HepG2 (cell line): ENCODE results near the gene ABHD2. TPM values are rescaled to one million over a fixed set of nuclear protein-coding genes. Genes with fewer than 3 reads are reported as not detected.

Experiments
- CCDC6 ChIP-seq: sonication (generic); formaldehyde crosslinking; IDR thresholded peaks from 2 replicates; pipeline ENCODE4 v1.8.1; 2022; ENCODE audit warnings: mild to moderate bottlenecking, missing genetic modification reagents, moderate library complexity
- HOXD1 ChIP-seq: sonication (generic); formaldehyde crosslinking; IDR thresholded peaks from 2 replicates; pipeline ENCODE4 v1.5.0; 2020; ENCODE audit warnings: missing genetic modification reagents
- ISL2 ChIP-seq: sonication (generic); formaldehyde crosslinking; IDR thresholded peaks from 2 replicates; pipeline ENCODE4 v1.5.0; 2020; ENCODE audit warnings: missing genetic modification reagents
- RBM22 ChIP-seq: fragments of 200-400 bp; formaldehyde crosslinking; optimal IDR thresholded peaks from 2 replicates; pipeline ENCODE3; 2017; ENCODE audit warnings: mild to moderate bottlenecking, low read length, moderate library complexity
- RFX5 ChIP-seq: IDR thresholded peaks from 2 replicates; pipeline ENCODE4 v1.6.1; 2011; ENCODE audit warnings: low read depth, low read length, improper control_type of control experiment
- SOX13 ChIP-seq, 3 experiments: fragments of 450-650 bp in 1 of 3; sonication (generic) in 1 of 3; formaldehyde crosslinking in 1 of 3; IDR thresholded peaks in 2 of 3; conservative IDR thresholded peaks in 1 of 3; 2 replicates each; pipeline versions ENCODE4 v1.5.0 to v1.6.1; 2016 to 2020; ENCODE audit warnings: antibody characterized with exemption in 1 of 3, mild to moderate bottlenecking in 1 of 3, missing compliant biosample characterization in 1 of 3, missing genetic modification reagents in 1 of 3, moderate library complexity in 1 of 3
- SP1 ChIP-seq, 2 experiments: fragments of 450-650 bp in 1 of 2; sonication (generic) in 1 of 2; formaldehyde crosslinking in 1 of 2; IDR thresholded peaks; 2 replicates each; pipeline versions ENCODE4 v1.4.0 to v1.6.1; 2016 to 2020; ENCODE audit warnings: missing genetic modification reagents in 1 of 2
- SRSF1 ChIP-seq: fragments of 200-400 bp; formaldehyde crosslinking; optimal IDR thresholded peaks from 2 replicates; pipeline ENCODE3; 2017; ENCODE audit warnings: mild to moderate bottlenecking, low read depth, low read length, moderate library complexity
- TOE1 ChIP-seq: sonication (generic); formaldehyde crosslinking; IDR thresholded peaks from 2 replicates; pipeline ENCODE4 v1.4.0; 2020; ENCODE audit warnings: mild to moderate bottlenecking, missing genetic modification reagents
- ZFP36 ChIP-seq: fragments of 150-350 bp; IDR thresholded peaks from 2 replicates; pipeline ENCODE4 v1.6.1; 2018; ENCODE audit warnings: borderline replicate concordance, low read length, low read depth; ENCODE audit not compliant: partially characterized antibody
- ZFP36L2 ChIP-seq: sonication (generic); formaldehyde crosslinking; IDR thresholded peaks from 2 replicates; pipeline ENCODE4 v1.4.0; 2020; ENCODE audit warnings: missing genetic modification reagents
- ZFY ChIP-seq: sonication (generic); formaldehyde crosslinking; IDR thresholded peaks from 2 replicates; pipeline ENCODE4 v1.4.0; 2020; ENCODE audit warnings: missing genetic modification reagents
- ZNF230 ChIP-seq: sonication (generic); formaldehyde crosslinking; IDR thresholded peaks from 2 replicates; pipeline ENCODE4 v1.4.0; 2020; ENCODE audit warnings: mild to moderate bottlenecking, missing genetic modification reagents
- ZNF383 ChIP-seq: sonication (generic); formaldehyde crosslinking; IDR thresholded peaks from 2 replicates; pipeline ENCODE4 v1.4.0; 2020; ENCODE audit warnings: missing genetic modification reagents, mild to moderate bottlenecking, borderline replicate concordance
- ZNF501 ChIP-seq: sonication (generic); formaldehyde crosslinking; IDR thresholded peaks from 2 replicates; pipeline ENCODE4 v1.5.1; 2020; ENCODE audit warnings: mild to moderate bottlenecking, moderate library complexity, missing genetic modification reagents
- ZNF737 ChIP-seq: sonication (generic); formaldehyde crosslinking; IDR thresholded peaks from 2 replicates; pipeline ENCODE4 v1.5.0; 2020; ENCODE audit warnings: missing genetic modification reagents, mild to moderate bottlenecking, borderline replicate concordance
- ZSCAN22 ChIP-seq: sonication (generic); formaldehyde crosslinking; IDR thresholded peaks from 2 replicates; pipeline ENCODE4 v1.4.0; 2020; ENCODE audit warnings: mild to moderate bottlenecking, missing genetic modification reagents
- polyA plus RNA-seq, 8 experiments: library from polyadenylated mRNA; depleted of rRNA in 3 of 8; stranded (reverse) in 7 of 8; unstranded in 1 of 8; fragments of >200 nt; fragmentation: Illumina TruSeq in 4 of 8; extraction: Trizol in 4 of 8; gene quantifications; 2 replicates each; pipeline versions ENCODE4 v1.2.1 to v1.2.3, GENCODE V29; 2011 to 2016; ENCODE audit warnings: low read depth in 4 of 8, missing spikeins in 1 of 8, mixed read lengths in 1 of 8; ENCODE audit not compliant: insufficient read depth in 1 of 8
- total RNA-seq, 5 experiments: library from RNA; depleted of rRNA; stranded (reverse); fragments of >200 nt; fragmentation: Illumina TruSeq; extraction: Trizol; gene quantifications; 2 replicates each; pipeline ENCODE4 v1.2.3, GENCODE V29; 2016; ENCODE audit warnings: low read depth in 1 of 5
- TF ChIP-seq, protein P1 (sequence below): sonication (generic); formaldehyde crosslinking; IDR thresholded peaks from 2 replicates; pipeline ENCODE4 v1.8.0; 2022; ENCODE audit warnings: missing genetic modification reagents, mild to moderate bottlenecking, borderline replicate concordance
- TF ChIP-seq, protein P2 (sequence below), 2 experiments: sonication (generic) in 1 of 2; formaldehyde crosslinking in 1 of 2; IDR thresholded peaks; 2 replicates each; pipeline versions ENCODE4 v1.4.0 to v1.6.1; 2016 to 2020; ENCODE audit warnings: borderline replicate concordance in 1 of 2, low read depth in 1 of 2, mild to moderate bottlenecking in 1 of 2, missing genetic modification reagents in 1 of 2
- TF ChIP-seq, protein P3 (sequence below): sonication (generic); formaldehyde crosslinking; IDR thresholded peaks from 2 replicates; pipeline ENCODE4 v1.8.0; 2022; ENCODE audit warnings: missing genetic modification reagents, mild to moderate bottlenecking, inconsistent platforms, borderline replicate concordance

The ABHD2 gene
- total and polyA plus RNA-seq, 2 of the 13 experiments (the other 11 are each of a cell fraction or from before 2014, with no cell fraction given): 14.8 to 22.4 TPM

DNA sequence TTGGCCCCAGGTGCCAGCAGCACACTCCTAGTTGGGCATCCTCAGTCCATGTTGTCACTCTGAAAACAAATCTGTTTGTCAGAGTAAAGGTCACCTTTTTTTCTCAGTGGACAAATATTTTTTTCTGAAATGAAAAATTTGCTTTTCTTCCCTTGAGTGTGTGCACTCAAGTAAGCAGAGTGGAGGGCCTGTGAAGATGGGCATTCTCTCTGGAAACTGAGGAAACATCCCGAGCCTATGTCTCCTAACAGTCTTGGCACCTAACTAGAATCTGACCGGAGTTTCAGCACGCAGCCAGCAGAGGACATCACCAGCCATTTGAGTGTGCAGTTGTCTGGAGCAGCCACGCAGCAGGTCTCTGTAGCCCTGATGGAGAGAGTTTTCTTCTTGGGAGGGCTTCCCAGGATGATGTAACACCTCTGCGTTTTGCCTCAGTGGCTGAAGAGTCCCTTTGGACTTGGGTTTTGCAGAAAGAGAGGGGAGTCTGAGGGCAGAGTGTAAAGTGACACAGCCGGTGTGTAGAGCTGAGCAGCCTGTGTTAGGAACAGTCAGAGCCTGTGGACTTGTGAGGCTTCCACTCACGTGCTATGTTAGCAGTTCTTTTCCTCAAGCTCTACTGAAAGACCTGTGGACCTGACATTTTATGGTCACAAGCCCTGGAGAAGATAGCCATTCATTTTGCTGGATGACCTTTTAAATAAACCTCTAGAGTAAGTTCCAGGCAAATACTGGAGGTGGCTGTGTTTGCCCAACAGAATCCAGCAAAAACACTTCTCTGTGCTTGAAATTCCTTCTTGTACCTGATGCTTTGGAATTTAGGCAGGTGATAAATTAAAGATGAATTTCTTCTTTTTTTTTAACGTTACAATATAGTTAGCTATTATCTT lies 51.6 kb downstream of the ABHD2 start (continued):
- TF ChIP-seq ZNF230: no peak
- no peak for TF ChIP-seq ZNF383 (CRISPR knock-in tag)
- no peak for TF ChIP-seq SP1 (IDR thresholded peaks at IDR 0.05)
- TF ChIP-seq SP1 (CRISPR knock-in tag; IDR thresholded peaks at IDR 0.05): no peak
- TF ChIP-seq, protein P1, sequence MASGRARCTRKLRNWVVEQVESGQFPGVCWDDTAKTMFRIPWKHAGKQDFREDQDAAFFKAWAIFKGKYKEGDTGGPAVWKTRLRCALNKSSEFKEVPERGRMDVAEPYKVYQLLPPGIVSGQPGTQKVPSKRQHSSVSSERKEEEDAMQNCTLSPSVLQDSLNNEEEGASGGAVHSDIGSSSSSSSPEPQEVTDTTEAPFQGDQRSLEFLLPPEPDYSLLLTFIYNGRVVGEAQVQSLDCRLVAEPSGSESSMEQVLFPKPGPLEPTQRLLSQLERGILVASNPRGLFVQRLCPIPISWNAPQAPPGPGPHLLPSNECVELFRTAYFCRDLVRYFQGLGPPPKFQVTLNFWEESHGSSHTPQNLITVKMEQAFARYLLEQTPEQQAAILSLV (CRISPR knock-in tag): 0 out of 2 replicates have a peak, but pooled peaks have one; percentile 29
- peak; percentile 33; the same call in 1 of the 2 replicates for TF ChIP-seq TOE1
- no peak for TF ChIP-seq ZSCAN22
- TF ChIP-seq RBM22: no peak
- no peak for TF ChIP-seq ZFP36
- TF ChIP-seq, protein P2, sequence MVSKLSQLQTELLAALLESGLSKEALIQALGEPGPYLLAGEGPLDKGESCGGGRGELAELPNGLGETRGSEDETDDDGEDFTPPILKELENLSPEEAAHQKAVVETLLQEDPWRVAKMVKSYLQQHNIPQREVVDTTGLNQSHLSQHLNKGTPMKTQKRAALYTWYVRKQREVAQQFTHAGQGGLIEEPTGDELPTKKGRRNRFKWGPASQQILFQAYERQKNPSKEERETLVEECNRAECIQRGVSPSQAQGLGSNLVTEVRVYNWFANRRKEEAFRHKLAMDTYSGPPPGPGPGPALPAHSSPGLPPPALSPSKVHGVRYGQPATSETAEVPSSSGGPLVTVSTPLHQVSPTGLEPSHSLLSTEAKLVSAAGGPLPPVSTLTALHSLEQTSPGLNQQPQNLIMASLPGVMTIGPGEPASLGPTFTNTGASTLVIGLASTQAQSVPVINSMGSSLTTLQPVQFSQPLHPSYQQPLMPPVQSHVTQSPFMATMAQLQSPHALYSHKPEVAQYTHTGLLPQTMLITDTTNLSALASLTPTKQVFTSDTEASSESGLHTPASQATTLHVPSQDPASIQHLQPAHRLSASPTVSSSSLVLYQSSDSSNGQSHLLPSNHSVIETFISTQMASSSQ (IDR thresholded peaks at IDR 0.05; ENCODE audit: low read depth): no peak
- TF ChIP-seq, protein P2 (CRISPR knock-in tag; IDR thresholded peaks at IDR 0.05; ENCODE audit: borderline replicate concordance): no peak
- TF ChIP-seq HOXD1: no peak
- TF ChIP-seq ZFY (CRISPR knock-in tag): 0 out of 2 replicates have a peak, but pooled peaks have one; percentile 17
- TF ChIP-seq RFX5: no peak
- TF ChIP-seq ZFP36L2: no peak
- no peak for TF ChIP-seq SOX13 (IDR thresholded peaks at IDR 0.05)
- peak in 1 of 2 experiments; percentile 67; a peak in 2 of 4 replicates for TF ChIP-seq SOX13 (CRISPR knock-in tag; conservative IDR thresholded peaks at IDR 0.05 in 1 of 2, IDR thresholded peaks at IDR 0.05 in 1 of 2)
- TF ChIP-seq, protein P3, sequence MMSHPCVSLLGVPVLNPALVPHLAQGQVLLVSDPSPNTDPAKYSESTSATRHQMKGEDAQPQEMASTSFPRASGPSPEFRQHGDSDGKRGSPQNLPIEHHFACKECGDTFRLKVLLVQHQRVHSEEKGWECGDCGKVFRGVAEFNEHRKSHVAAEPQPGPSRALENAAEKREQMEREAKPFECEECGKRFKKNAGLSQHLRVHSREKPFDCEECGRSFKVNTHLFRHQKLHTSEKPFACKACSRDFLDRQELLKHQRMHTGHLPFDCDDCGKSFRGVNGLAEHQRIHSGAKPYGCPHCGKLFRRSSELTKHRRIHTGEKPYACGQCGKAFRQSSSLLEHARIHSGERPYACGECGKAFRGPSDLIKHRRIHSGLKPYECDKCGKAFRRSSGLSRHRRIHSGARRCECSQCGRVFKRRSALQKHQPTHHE (CRISPR knock-in tag): no peak
- TF ChIP-seq ZNF501 (CRISPR knock-in tag): peak; percentile 55
- no peak for TF ChIP-seq SRSF1
- TF ChIP-seq CCDC6 (CRISPR knock-in tag): no peak
- no peak for TF ChIP-seq ZNF737 (CRISPR knock-in tag)
- peak; percentile 34; the same call in 1 of the 2 replicates for TF ChIP-seq ISL2
